Measurements from ENCODE around the gene RTN1. TPM values are rescaled to one million over a fixed set of nuclear protein-coding genes. Genes with fewer than 3 reads are reported as not detected.
"Not testable (repeated sequence)": the region's sequence is repeated elsewhere in the genome, so short reads cannot be mapped to it uniquely, and the experiment has no call there.

RTN1 gene
- total RNA-seq, 4 donors from 2014 or later = 5.0 to 7.0 (median 5.7) TPM

- no peaks in the 10 kb centered on the region for H3K4me1 ChIP-seq
- H3K36me3 ChIP-seq = no peaks in the 10 kb centered on the region
- no peak overlapping the region for H3K27ac ChIP-seq
- no peak for TF ChIP-seq CTCF (IDR thresholded peaks at IDR 0.05)
- no peak for TF ChIP-seq POLR2A (IDR thresholded peaks at IDR 0.05)
- H3K9me3 ChIP-seq = no peaks in the 10 kb centered on the region
- H3K27me3 ChIP-seq = no peaks in the 10 kb centered on the region
- no peak overlapping the region for H3K4me3 ChIP-seq
- DNase-seq = no peak
Measured at GRCh38 chr14:59677771-59678231, 192.8 kb downstream of the RTN1 start.

DNA sequence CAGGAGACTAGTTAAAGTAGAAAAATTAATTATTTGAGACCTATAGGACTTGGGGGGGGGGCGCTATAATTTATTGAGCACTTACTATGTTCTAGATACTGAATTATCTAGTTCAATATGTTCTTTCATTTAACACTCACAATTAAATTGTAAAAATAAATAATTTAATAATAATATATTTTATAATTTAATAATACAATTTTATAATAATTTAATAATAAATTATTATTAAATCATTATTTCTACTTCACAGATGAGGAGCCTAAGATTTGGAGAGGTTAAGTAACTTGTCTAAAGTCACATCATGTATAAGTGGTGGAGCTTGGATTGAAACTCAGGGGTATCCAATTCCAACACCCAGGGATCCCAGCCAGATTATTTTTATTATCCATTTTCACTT lies 195.2 kb downstream of the RTN1 start:
- H3K36me3 ChIP-seq = no peaks in the 10 kb centered on the region
- no peak overlapping the region for H3K4me3 ChIP-seq
- H3K27me3 ChIP-seq = no peaks in the 10 kb centered on the region
- no peak overlapping the region for H3K27ac ChIP-seq
- no peak for DNase-seq
- H3K4me1 ChIP-seq = no peaks in the 10 kb centered on the region
- no peaks in the 10 kb centered on the region for H3K9me3 ChIP-seq
- TF ChIP-seq CTCF (IDR thresholded peaks at IDR 0.05) (no peak), POLR2A (IDR thresholded peaks at IDR 0.05) (no peak)

DNA sequence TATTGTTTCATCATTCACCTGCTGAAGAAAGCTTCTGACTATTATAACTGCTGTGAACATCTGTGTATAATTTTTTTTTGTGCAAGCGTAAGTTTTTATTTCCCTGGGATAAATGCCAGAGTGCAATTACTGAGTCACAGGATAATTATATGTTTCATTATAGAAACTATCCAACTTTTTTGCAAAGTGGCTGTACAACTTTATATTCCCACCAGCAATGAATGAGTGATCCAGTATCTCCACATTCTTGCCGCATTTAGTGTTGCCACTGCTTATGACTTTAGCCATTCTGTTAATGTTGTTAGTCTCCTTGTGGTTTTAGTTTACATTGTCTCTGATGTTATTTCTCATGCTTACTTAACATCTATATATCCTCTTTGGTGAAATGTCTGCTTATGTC lies 205.8 kb downstream of the RTN1 start:
- no peak for DNase-seq
- no peaks in the 10 kb centered on the region for H3K27me3 ChIP-seq
- no peaks in the 10 kb centered on the region for H3K4me1 ChIP-seq
- no peak overlapping the region for H3K4me3 ChIP-seq
- H3K27ac ChIP-seq = no peak overlapping the region
- TF ChIP-seq CTCF (IDR thresholded peaks at IDR 0.05) (no peak), POLR2A (IDR thresholded peaks at IDR 0.05) (no peak)
- H3K9me3 ChIP-seq = no peaks in the 10 kb centered on the region
- H3K36me3 ChIP-seq = no peaks in the 10 kb centered on the region

GRCh38 chr14:59657769-59658168 lies 212.8 kb downstream of the RTN1 start:
- Histone ChIP-seq H3K27me3 (no peaks in the 10 kb centered on the region), H3K4me1 (no peaks in the 10 kb centered on the region), H3K27ac (no peak overlapping the region), H3K9me3 (no peaks in the 10 kb centered on the region), H3K4me3 (no peak overlapping the region), H3K36me3 (no peaks in the 10 kb centered on the region)
- TF ChIP-seq POLR2A (IDR thresholded peaks at IDR 0.05) (no peak), CTCF (IDR thresholded peaks at IDR 0.05) (no peak)
- DNase-seq = no peak

- Histone ChIP-seq H3K27me3 (no peaks in the 10 kb centered on the region), H3K4me1 (no peaks in the 10 kb centered on the region), H3K36me3 (no peaks in the 10 kb centered on the region), H3K4me3 (no peak overlapping the region), H3K9me3 (peaks cover 0 to 4% (median 0%) of the 10 kb centered on the region in 4 donors), H3K27ac (no peak overlapping the region)
- TF ChIP-seq CTCF (IDR thresholded peaks at IDR 0.05) (no peak), POLR2A (IDR thresholded peaks at IDR 0.05) (no peak)
- no peak for DNase-seq
Measured at GRCh38 chr14:59656473-59656872, 214.1 kb downstream of the RTN1 start.

DNA sequence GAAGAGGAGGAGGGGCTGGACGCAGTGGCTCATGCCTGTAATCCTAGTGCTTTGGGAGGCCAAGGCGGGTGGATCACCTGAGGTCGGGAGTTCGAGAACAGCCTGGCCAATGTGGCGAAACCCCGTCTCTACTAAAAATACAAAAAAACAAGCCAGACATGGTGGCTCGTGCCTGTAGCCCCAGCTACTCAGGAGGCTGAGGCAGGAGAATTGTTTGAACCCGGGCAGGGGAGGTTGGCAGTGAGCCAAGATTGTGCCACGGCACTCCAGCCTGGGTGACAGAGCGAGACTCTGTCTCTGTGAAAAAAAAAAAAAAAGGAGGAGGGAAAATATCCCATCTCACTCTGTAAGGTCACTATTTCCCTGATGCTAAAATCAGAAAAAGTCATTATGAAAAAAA lies 216.4 kb downstream of the RTN1 start:
- H3K4me3 ChIP-seq, H3K4me1 ChIP-seq, H3K9me3 ChIP-seq, H3K27ac ChIP-seq, H3K36me3 ChIP-seq, H3K27me3 ChIP-seq, DNase-seq: not testable (repeated sequence)

- H3K4me1 ChIP-seq, H3K27ac ChIP-seq, DNase-seq, H3K27me3 ChIP-seq, H3K36me3 ChIP-seq, H3K4me3 ChIP-seq: not testable (repeated sequence)
- H3K9me3 ChIP-seq = peaks cover 0 to 25% (median 0%) of the 10 kb centered on the region in 4 donors
Measured at GRCh38 chr14:59646832-59647231, 223.7 kb downstream of the RTN1 start.

Data from Peyer's patch (tissue), 4 donors.